Effector memory CD4-positive, alpha-beta T cell (primary cell): Measurements from ENCODE around the gene SMG5.

Experiments used
- DNase-seq, 3 donors: peaks; one replicate each; pipeline ENCODE4 v3.0.0-alpha.2; 2020
- H3K27ac ChIP-seq: 2 replicates; pipeline ENCODE4 v1.7.0; 2013; ENCODE audit warnings: mild to moderate bottlenecking, low read length, moderate library complexity; ENCODE audit not compliant: insufficient read depth, poor library complexity, severe bottlenecking
- H3K27me3 ChIP-seq: replicated peaks from 2 replicates; pipeline ENCODE4 v1.7.0; 2013; ENCODE audit warnings: mild to moderate bottlenecking, low read length; ENCODE audit not compliant: insufficient read depth, control insufficient read depth, poor library complexity, severe bottlenecking
- H3K36me3 ChIP-seq: 2 replicates; pipeline ENCODE4 v1.7.0; 2013; ENCODE audit warnings: mild to moderate bottlenecking, low read length, moderate library complexity; ENCODE audit not compliant: control insufficient read depth, insufficient read depth
- H3K4me1 ChIP-seq: 2 replicates; pipeline ENCODE4 v1.7.0; 2013; ENCODE audit warnings: low read length, mild to moderate bottlenecking; ENCODE audit not compliant: control insufficient read depth, insufficient read depth, poor library complexity, severe bottlenecking
- H3K4me3 ChIP-seq: 2 replicates; pipeline ENCODE4 v1.7.0; 2013; ENCODE audit warnings: low read length, low read depth, mild to moderate bottlenecking; ENCODE audit not compliant: insufficient read depth, poor library complexity, severe bottlenecking
- H3K9me3 ChIP-seq: 2 replicates; pipeline ENCODE4 v1.7.0; 2013; ENCODE audit warnings: mild to moderate bottlenecking, low read length, moderate library complexity; ENCODE audit not compliant: control insufficient read depth

SMG5 gene

GRCh38 chr1:156260896-156261295, 21.7 kb downstream of the SMG5 start:
- DNase-seq: no peak
- Histone ChIP-seq H3K4me3 (no peak overlapping the region), H3K36me3 (peaks cover 78% of the 10 kb centered on the region), H3K9me3 (no peaks in the 10 kb centered on the region), H3K27me3 (no peaks in the 10 kb centered on the region), H3K4me1 (no peaks in the 10 kb centered on the region), H3K27ac (no peak overlapping the region)

GRCh38 chr1:156259805-156260204, 22.8 kb downstream of the SMG5 start:
- Histone ChIP-seq H3K4me3 (no peak overlapping the region), H3K4me1 (no peaks in the 10 kb centered on the region), H3K27ac (peak overlapping the region; percentile 3), H3K9me3 (no peaks in the 10 kb centered on the region), H3K27me3 (no peaks in the 10 kb centered on the region), H3K36me3 (peaks cover 71% of the 10 kb centered on the region)
- DNase-seq: no peak

GRCh38 chr1:156258859-156259258, 23.8 kb downstream of the SMG5 start:
- Histone ChIP-seq H3K36me3 (peaks cover 73% of the 10 kb centered on the region), H3K27me3 (no peaks in the 10 kb centered on the region), H3K4me3 (no peak overlapping the region), H3K9me3 (no peaks in the 10 kb centered on the region), H3K4me1 (no peaks in the 10 kb centered on the region), H3K27ac (no peak overlapping the region)
- no peak for DNase-seq

- H3K27ac ChIP-seq: no peak overlapping the region
Observed at GRCh38 chr1:156257711-156258110, 24.9 kb downstream of the SMG5 start.

GRCh38 chr1:156253634-156254033, 29.0 kb downstream of the SMG5 start:
- no peak for DNase-seq
- no peaks in the 10 kb centered on the region for H3K27me3 ChIP-seq
- peaks cover 8% of the 10 kb centered on the region for H3K4me1 ChIP-seq
- peaks cover 71% of the 10 kb centered on the region for H3K36me3 ChIP-seq
- H3K27ac ChIP-seq: no peak overlapping the region
- no peaks in the 10 kb centered on the region for H3K9me3 ChIP-seq
- no peak overlapping the region for H3K4me3 ChIP-seq

More at GRCh38 chr1:156257711-156258110, 24.9 kb downstream of the SMG5 start:
- H3K27me3 ChIP-seq: no peaks in the 10 kb centered on the region
- no peak overlapping the region for H3K4me3 ChIP-seq
- peaks cover 75% of the 10 kb centered on the region for H3K36me3 ChIP-seq
- DNase-seq: no peak
- no peaks in the 10 kb centered on the region for H3K4me1 ChIP-seq
- H3K9me3 ChIP-seq: no peaks in the 10 kb centered on the region

- Histone ChIP-seq H3K4me1 (peaks cover 8% of the 10 kb centered on the region), H3K27me3 (no peaks in the 10 kb centered on the region), H3K9me3 (no peaks in the 10 kb centered on the region), H3K27ac (peak overlapping the region; percentile 46), H3K36me3 (peaks cover 55% of the 10 kb centered on the region), H3K4me3 (no peak overlapping the region)
- DNase-seq: no peak
Observed at GRCh38 chr1:156251527-156251926, 31.1 kb downstream of the SMG5 start.

GRCh38 chr1:156249593-156249992, 33.0 kb downstream of the SMG5 start:
- Histone ChIP-seq H3K36me3 (peaks cover 45% of the 10 kb centered on the region), H3K4me1 (peaks cover 14% of the 10 kb centered on the region), H3K9me3 (no peaks in the 10 kb centered on the region), H3K4me3 (no peak overlapping the region), H3K27ac (no peak overlapping the region), H3K27me3 (no peaks in the 10 kb centered on the region)
- DNase-seq: no peak

- H3K36me3 ChIP-seq: peaks cover 32% of the 10 kb centered on the region
- no peaks in the 10 kb centered on the region for H3K27me3 ChIP-seq
- H3K4me3 ChIP-seq: no peak overlapping the region
- DNase-seq: no peak
- no peak overlapping the region for H3K27ac ChIP-seq
- peaks cover 14% of the 10 kb centered on the region for H3K4me1 ChIP-seq
- no peaks in the 10 kb centered on the region for H3K9me3 ChIP-seq
Observed at GRCh38 chr1:156248323-156248683, 34.3 kb downstream of the SMG5 start.

GRCh38 chr1:156247460-156248322, 34.9 kb downstream of the SMG5 start, which contains the start of gene PAQR6:
TSS of gene PAQR6 (minus strand) at chr1:156248056. CDS start at chr1:156246731, 1,325 bp downstream.
- no peak within 1 kb of the TSS for H3K4me3 ChIP-seq
- DNase-seq: no peak
- H3K27ac ChIP-seq: no peak within 1 kb of the TSS
- peaks cover 26% of the 10 kb centered on the region for H3K36me3 ChIP-seq
- no peaks in the 10 kb centered on the region for H3K9me3 ChIP-seq
- no peaks in the 10 kb centered on the region for H3K27me3 ChIP-seq
- peaks cover 14% of the 10 kb centered on the region for H3K4me1 ChIP-seq

- no peak for DNase-seq
- Histone ChIP-seq H3K27me3 (no peaks in the 10 kb centered on the region), H3K4me1 (peaks cover 9% of the 10 kb centered on the region), H3K4me3 (no peak overlapping the region), H3K27ac (no peak overlapping the region), H3K36me3 (peaks cover 19% of the 10 kb centered on the region), H3K9me3 (no peaks in the 10 kb centered on the region)
Observed at GRCh38 chr1:156246781-156247459, 35.7 kb downstream of the SMG5 start.
